ENCODE data around the gene SLX9.

Gene SLX9

DNA sequence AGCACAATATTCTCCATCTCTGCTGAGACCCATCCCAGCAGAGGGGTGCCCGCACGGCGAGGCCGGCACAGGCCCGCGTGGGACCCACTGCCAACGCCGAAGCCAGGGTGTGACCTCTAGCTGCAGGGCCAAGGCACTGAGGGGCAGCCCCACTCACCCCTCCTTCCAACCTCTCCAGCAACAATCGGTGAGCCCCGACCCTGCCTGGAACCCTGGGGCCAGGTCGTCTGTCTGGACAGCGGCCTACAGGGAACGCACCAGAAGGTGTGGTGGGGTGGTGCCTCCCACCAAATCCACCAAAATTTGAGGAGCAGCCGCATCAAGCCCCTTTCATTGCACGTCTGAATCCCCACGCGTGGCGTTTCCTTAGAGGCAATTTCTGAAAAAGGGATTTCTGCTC, 71.6 kb downstream of the SLX9 start:
- no peak overlapping the region for H3K4me2 ChIP-seq (ENCODE audit: insufficient read depth, low read length)
- H3K27ac ChIP-seq (ENCODE audit: low read length): no peak overlapping the region
- no peaks in the 10 kb centered on the region for H3K27me3 ChIP-seq (ENCODE audit: insufficient read depth, low read length, poor library complexity)
- H3K4me1 ChIP-seq (ENCODE audit: insufficient read depth, low read length): peaks cover 16% of the 10 kb centered on the region
- DNase-seq: no peak
- H3K79me2 ChIP-seq (ENCODE audit: insufficient read depth, low read length): no peaks in the 10 kb centered on the region
- no peaks in the 10 kb centered on the region for H3K9me3 ChIP-seq (ENCODE audit: insufficient read depth, low read length, severe bottlenecking)
- H2AFZ ChIP-seq (ENCODE audit: low read depth, low read length): no peak overlapping the region
- H4K20me1 ChIP-seq (ENCODE audit: insufficient read depth, low read length): no peaks in the 10 kb centered on the region
- no peak overlapping the region for H3K9ac ChIP-seq (ENCODE audit: low read depth, low read length)
- no peak for TF ChIP-seq EZH2 (IDR thresholded peaks at IDR 0.05; ENCODE audit: borderline replicate concordance, low read depth, low read length, severe bottlenecking)
- TF ChIP-seq, protein P1, sequence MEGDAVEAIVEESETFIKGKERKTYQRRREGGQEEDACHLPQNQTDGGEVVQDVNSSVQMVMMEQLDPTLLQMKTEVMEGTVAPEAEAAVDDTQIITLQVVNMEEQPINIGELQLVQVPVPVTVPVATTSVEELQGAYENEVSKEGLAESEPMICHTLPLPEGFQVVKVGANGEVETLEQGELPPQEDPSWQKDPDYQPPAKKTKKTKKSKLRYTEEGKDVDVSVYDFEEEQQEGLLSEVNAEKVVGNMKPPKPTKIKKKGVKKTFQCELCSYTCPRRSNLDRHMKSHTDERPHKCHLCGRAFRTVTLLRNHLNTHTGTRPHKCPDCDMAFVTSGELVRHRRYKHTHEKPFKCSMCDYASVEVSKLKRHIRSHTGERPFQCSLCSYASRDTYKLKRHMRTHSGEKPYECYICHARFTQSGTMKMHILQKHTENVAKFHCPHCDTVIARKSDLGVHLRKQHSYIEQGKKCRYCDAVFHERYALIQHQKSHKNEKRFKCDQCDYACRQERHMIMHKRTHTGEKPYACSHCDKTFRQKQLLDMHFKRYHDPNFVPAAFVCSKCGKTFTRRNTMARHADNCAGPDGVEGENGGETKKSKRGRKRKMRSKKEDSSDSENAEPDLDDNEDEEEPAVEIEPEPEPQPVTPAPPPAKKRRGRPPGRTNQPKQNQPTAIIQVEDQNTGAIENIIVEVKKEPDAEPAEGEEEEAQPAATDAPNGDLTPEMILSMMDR (IDR thresholded peaks at IDR 0.05; ENCODE audit: borderline replicate concordance, extremely low read depth, low read length, poor library complexity, severe bottlenecking): no peak
- no peak overlapping the region for H3K4me3 ChIP-seq (ENCODE audit: low read depth in 1 of 2, low read length in 2 of 2)
- ATAC-seq (ENCODE audit: insufficient read depth, low read depth): no peak
- H3K36me3 ChIP-seq (ENCODE audit: insufficient read depth, low read length): no peaks in the 10 kb centered on the region

DNA sequence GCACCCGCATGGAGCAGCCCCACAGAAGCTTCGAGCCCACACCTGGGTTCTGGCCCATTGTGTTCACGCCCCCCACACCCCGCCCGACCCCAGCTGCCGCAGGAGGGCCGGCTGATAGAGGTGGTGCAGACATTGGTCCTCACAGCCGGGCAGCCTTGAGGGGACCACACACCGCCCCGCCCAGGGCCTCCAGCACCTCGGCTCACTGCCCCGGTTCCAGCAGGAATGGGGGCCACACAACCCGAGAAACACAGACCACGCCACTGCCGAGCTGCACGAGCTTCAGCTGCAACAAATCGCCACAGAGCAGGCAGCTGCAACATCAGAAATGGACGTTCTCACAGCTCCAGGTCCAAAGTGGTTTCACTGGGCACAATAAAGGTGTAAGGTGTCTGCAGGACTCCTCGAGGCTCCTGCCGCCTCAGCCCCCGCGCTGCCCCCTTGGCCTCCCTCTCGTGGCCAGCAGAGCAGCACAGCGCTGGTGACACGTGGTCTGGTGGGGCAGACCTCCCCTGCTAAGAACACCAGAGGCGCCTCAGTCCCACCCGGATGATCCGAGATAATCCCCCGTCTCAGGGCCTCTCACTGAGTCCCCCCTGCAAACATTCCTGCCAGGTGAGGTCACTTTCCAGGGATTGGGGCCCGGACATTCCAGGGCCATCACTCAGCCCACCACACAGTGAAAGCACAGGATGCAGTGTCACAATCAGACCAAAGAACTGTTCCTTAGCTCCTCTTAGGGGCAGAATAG, 72.3 kb downstream of the SLX9 start:
- Histone ChIP-seq H3K4me3 (ENCODE audit: low read depth in 1 of 2, low read length in 2 of 2) (no peak overlapping the region), H3K4me2 (ENCODE audit: insufficient read depth, low read length) (no peak overlapping the region), H3K36me3 (ENCODE audit: insufficient read depth, low read length) (no peaks in the 10 kb centered on the region), H3K27me3 (ENCODE audit: insufficient read depth, low read length, poor library complexity) (no peaks in the 10 kb centered on the region), H3K9ac (ENCODE audit: low read depth, low read length) (no peak overlapping the region), H3K9me3 (ENCODE audit: insufficient read depth, low read length, severe bottlenecking) (no peaks in the 10 kb centered on the region), H3K27ac (ENCODE audit: low read length) (no peak overlapping the region), H4K20me1 (ENCODE audit: insufficient read depth, low read length) (no peaks in the 10 kb centered on the region), H3K4me1 (ENCODE audit: insufficient read depth, low read length) (peaks cover 16% of the 10 kb centered on the region), H3K79me2 (ENCODE audit: insufficient read depth, low read length) (no peaks in the 10 kb centered on the region), H2AFZ (ENCODE audit: low read depth, low read length) (no peak overlapping the region)
- no peak for TF ChIP-seq EZH2 (IDR thresholded peaks at IDR 0.05; ENCODE audit: borderline replicate concordance, low read depth, low read length, severe bottlenecking)
- TF ChIP-seq, protein P1 (IDR thresholded peaks at IDR 0.05; ENCODE audit: borderline replicate concordance, extremely low read depth, low read length, poor library complexity, severe bottlenecking): no peak
- DNase-seq (no peak), ATAC-seq (ENCODE audit: insufficient read depth, low read depth) (no peak)

DNA sequence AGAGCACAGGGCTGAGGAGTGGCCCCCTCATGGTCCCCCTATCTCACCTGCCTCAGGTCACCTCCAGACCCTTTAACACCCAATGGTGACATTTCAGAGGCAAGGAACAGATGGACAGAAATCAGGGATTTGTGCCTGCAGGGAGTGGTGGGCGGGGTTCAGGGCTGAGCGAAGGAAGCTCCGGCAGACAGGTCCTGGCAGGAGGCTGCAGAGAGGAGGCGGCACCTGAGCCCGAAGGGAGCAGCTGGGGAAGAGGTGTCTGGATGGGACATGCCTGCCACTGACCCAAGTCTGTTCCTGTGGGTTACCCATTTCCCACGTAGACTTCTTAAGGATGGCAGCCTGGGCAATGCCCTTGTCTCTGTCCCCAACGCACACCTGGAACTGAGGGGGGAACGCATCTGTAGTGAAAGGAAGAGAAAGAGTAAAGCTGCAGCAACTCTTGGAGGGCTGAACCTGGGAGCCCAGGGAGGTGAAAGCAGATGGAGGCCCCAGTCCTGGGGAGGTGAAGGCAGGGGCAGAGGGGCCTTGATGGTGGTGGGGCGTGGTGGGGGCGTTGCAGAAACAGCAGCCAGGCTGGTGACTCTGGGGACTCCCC, 72.9 kb downstream of the SLX9 start:
- no peak overlapping the region for H3K4me3 ChIP-seq (ENCODE audit: low read depth in 1 of 2, low read length in 2 of 2)

More for the DNA sequence above, 72.9 kb downstream of the SLX9 start:
- H3K27ac ChIP-seq (ENCODE audit: low read length): no peak overlapping the region
- H3K79me2 ChIP-seq (ENCODE audit: insufficient read depth, low read length): no peaks in the 10 kb centered on the region
- no peak for TF ChIP-seq EZH2 (IDR thresholded peaks at IDR 0.05; ENCODE audit: borderline replicate concordance, low read depth, low read length, severe bottlenecking)
- TF ChIP-seq, protein P1 (IDR thresholded peaks at IDR 0.05; ENCODE audit: borderline replicate concordance, extremely low read depth, low read length, poor library complexity, severe bottlenecking): no peak
- DNase-seq: no peak
- no peak overlapping the region for H3K9ac ChIP-seq (ENCODE audit: low read depth, low read length)
- H2AFZ ChIP-seq (ENCODE audit: low read depth, low read length): no peak overlapping the region
- no peaks in the 10 kb centered on the region for H3K36me3 ChIP-seq (ENCODE audit: insufficient read depth, low read length)
- H3K27me3 ChIP-seq (ENCODE audit: insufficient read depth, low read length, poor library complexity): no peaks in the 10 kb centered on the region
- H3K4me1 ChIP-seq (ENCODE audit: insufficient read depth, low read length): peaks cover 10% of the 10 kb centered on the region
- H4K20me1 ChIP-seq (ENCODE audit: insufficient read depth, low read length): no peaks in the 10 kb centered on the region
- no peak overlapping the region for H3K4me2 ChIP-seq (ENCODE audit: insufficient read depth, low read length)
- H3K9me3 ChIP-seq (ENCODE audit: insufficient read depth, low read length, severe bottlenecking): no peaks in the 10 kb centered on the region
- no peak for ATAC-seq (ENCODE audit: insufficient read depth, low read depth)

Measured in DND-41 (cell line).